Stimulated activated CD8-positive, alpha-beta memory T cell treated with anti-CD3 and anti-CD28 coated beads, Interleukin-12 subunit alpha, Interleukin-12 subunit beta, amount 100 ng/mL, for 24 hours (primary cell): ENCODE measurements around the gene CMTM4.

ENCODE experiments used
- DNase-seq: peaks from one replicate; pipeline ENCODE4 v3.0.0-alpha.2; 2020; ENCODE audit errors: extremely low read depth

The CMTM4 gene

DNA sequence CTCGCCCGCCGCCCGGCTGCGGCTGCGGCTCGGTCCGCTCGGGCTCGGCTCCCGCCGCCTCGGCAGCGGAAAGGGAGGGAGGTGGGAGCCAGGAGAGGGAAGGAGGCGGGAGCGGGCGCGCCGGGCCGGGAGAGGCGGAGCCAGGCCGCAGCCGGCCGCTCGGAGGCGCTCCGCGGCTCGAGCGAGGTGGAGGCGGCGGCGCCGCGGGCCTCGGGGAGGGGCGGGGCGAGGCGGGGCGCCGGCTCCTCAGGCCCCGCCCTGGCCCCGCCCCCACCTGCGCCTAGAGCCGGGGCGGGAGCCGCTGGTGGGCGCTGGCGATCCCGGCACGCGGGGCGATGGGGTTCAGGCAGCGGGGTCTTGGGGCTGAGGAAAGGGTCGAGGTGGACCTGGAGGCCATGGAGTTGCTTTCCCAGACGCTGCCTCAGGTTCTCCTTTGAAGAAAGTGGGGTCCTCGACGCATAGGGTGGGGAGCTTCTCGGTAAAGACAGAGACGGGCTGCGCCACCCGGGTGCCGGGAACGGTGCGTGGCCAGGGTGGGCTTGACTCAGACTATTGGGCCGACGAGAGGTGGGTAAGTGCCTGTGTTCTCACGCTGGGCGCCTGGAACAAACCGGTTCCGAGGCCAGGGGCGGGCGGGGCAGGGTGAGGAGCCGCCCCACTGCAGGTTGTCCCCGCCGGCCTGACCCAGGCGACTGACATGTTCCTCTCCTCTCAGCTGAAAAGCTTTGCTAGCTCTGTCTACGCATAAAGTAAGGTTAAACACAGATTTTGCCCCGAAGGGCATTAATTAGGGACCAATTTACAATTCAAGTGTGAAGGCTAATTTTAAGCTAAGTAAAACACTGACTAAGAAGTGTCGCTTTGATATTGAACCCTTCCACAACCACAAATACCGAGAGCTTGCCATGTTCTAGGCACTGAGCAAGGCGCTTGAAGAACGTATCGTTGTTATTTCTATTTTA is at the start of gene CMTM4:
CMTM4 (minus strand) TSS at position 75 of the 962 bp plus-strand sequence. CDS start 218 bp downstream, outside the sequence.
- peak; percentile 44 for DNase-seq

- DNase-seq, result no peak
Observed at GRCh38 chr16:66746048-66746447, 49.5 kb upstream of the CMTM4 start.

- DNase-seq, result no peak
Observed at GRCh38 chr16:66741950-66742808, 45.6 kb upstream of the CMTM4 start.

DNA sequence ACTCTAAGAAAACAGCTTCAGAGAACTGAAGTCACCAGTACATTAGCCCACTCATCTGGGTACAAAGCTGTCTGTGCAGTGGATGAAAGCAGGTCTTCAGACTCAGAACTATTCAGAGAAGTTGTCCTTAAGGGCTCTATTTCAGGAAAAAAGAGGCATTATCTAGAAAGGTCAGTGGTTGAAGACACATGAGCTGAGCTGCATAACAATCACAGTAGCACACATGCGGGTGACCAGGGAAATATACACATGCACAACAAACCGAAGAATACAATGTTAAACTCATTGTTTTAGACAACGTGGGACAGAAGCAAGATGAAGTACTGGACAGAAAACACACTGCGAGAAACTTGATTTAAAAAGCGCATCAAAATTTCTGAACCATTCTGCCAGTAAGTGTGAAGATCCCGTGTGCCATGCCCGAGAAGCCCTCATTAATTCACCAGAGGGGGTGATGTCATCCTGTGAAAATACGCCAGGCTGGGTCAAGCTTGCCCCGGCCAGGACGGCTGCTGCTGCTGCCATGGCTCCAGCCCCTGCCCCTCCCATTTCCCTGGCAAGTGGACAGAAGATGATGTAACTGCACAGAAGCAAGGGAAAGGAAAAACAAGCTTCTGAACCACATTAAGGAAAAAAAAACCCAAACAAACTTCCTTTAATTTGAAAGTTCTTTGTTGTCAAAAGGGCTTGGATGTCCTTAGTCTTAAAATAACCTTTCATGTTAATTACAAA is 44.8 kb upstream of the CMTM4 start:
- no peak for DNase-seq

- no peak for DNase-seq
Observed at GRCh38 chr16:66740533-66740932, 44.0 kb upstream of the CMTM4 start.

DNA sequence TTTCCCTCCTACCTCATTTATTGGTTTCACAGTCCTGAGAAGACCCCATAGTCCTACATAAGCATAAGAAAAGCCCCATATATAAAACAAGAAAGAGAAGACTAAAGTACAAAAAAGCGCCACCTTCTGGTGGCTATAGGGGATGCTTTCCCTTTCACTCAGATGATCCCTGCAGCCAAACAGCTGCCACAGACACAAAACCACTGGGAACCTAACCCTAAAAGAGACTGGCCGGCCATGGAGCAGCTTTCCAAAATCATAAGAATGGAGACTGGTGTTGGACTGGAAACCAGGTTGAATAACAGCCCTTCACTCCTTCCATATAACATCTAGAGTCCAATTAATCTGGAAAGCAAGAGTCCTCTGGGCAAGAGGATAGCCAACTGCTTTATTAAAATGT is 43.5 kb upstream of the CMTM4 start:
- no peak for DNase-seq

DNA sequence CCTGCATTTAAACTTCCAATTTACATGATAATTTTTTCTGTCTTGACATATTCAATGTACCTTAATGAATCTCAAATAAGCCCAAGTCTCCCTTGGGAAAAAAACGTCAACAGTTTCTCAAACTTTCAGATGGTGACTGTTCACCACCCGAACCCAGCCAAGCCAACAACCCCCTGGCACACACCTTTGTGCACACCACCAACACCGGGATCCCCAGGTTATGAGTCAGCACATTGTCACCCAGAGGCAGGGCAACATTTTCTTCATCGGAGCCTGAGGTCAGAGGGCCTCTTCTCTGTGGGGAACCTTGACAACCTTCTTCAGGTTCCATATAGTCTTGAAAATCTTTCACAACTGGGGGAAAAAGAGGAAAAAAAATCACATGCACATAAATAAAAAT is 39.3 kb upstream of the CMTM4 start:
- no peak for DNase-seq

DNA sequence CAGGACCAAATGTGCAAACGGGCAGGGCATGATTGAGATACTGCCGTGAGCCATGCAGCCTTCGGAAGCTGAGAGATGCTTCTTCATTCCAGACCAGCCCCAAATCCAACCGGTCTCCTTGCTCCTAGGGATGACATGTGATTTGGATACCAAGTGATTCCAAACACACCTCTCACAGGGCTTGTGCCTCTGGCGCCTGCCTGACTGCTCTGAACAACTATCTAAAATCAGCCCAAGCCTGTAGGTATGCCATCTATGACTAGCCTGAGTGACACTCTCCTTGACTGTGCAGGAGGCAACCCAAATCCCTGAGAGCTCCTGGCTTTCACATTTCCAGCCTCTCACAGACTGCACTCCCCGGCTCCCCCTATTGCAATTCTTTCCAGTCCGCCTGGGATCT is 34.6 kb upstream of the CMTM4 start:
- DNase-seq, result no peak

GRCh38 chr16:66728804-66729203 is 32.3 kb upstream of the CMTM4 start:
- no peak for DNase-seq

DNA sequence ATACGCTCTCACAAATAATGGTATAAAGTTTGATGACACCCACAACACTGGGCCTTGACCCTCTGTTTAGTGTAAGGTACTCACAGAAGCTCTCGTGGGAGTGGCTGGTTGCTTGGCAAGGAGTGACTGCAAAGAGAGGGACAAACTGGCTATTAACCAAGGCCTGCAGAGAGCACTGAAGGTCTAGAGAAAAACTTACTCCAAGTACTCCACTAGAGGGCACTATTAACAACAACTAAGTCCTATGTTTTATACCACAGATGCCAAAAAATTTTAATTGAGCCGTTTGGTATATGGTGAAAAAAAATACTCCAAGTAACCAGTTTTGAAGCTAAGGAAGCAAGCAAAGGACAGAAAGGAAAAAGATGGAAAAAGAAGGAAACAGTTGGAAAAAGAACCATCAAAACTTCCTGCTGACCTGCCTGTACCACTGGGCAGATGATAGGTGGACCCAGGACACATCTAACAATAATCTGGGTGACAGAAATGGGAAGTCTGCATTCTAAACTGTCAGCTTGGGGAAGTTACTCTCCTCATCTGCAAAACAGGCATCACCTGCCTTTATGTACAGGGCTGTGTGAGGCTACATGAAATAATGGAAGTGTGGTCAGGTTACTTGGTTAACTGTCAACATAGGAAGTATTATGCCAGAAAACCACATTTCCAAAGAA is 31.7 kb upstream of the CMTM4 start:
- DNase-seq, result no peak

DNA sequence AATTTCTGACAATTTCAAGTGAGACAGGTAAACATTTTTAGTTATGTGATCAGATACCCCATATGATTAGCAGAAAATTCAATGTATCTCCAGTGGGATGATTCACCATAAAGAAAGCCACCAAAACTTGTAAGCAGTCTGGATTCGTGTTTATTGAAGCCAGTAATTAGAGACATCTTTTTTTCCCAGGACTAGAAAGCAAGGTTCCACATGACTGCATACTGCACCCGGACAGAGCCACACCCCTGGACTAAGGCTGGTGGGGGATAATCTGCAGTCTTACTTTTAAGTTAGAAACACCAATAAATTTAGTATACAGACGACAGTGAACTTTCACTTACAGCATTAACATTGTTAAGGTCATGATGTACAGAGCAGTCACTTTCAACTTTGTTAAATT is 24.2 kb upstream of the CMTM4 start:
- no peak for DNase-seq

- DNase-seq, result no peak
Observed at GRCh38 chr16:66719246-66719645, 22.7 kb upstream of the CMTM4 start.

GRCh38 chr16:66717776-66718175 is 21.2 kb upstream of the CMTM4 start:
- no peak for DNase-seq

GRCh38 chr16:66717112-66717675 is 20.7 kb upstream of the CMTM4 start:
- DNase-seq, result no peak

DNA sequence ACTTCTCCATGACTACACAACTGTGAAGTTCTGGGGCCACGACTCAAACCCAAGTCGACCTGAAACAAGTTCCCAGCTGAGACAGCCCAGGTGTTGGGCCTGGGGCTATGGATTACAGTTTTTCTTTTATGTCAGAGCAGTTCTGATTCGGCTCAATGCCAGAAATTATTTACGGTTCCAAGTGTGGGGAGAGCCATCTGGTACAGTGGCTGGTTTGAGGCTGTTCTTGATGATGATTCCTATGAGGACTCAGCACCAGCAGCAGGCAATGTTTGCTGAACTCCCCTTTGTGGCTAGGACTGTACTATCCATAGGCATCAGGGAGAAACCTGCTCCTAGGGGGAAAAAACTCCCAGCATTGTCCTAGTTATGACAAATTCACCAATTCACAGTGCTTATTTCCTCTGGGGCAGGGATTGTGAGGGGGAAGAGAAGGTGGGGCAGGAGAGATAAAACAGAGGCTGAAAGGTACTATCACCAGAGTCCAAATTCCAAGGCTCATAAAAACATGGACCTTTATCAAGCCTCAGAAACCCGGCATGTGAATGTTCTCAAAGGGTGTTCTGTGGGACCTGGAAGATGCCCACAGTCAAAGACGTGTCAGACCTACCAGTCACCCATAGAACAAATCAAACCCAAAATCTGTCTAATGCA is 18.2 kb upstream of the CMTM4 start:
- no peak for DNase-seq

GRCh38 chr16:66714062-66714461 is 17.5 kb upstream of the CMTM4 start:
- DNase-seq, result no peak

DNA sequence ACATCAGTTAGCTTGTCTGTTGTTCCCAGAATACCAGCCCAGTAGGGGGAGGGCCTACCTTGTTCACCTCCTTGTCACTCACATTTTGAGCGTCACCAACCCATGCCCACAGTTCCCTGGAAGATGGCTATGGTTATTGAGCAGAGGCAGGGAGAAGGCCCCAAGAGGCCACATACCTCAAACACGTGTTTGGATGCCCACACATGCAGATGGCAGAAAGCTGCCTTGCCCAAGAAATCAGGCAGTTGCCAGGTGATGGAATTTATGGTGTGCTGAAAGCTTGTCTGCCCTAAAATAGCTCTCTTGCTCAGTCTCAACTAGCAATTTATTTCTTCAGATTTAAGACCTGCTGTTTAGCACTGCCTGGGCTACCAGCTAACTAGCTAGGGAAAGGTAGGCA is 16.5 kb upstream of the CMTM4 start:
- no peak for DNase-seq

DNA sequence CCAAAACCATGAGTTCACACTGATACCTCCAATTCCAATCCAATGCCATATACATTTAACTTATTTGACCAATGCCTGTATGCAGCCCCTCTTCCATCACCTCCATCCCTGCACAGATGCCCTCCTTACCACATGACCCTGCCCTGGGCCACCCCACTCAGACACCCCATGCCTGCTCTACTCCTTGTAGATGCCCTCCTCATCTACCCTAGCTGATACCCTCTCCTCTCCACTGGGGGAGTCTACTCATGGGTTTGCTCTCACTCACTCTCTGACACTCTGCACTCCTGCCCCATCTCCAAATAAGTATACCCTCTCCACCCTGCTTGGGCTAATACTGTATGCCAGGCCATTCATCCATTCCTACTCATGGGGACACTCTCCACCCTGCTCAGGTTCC is 16.0 kb upstream of the CMTM4 start:
- DNase-seq, result no peak

- no peak for DNase-seq
Observed at GRCh38 chr16:66711581-66711980, 15.0 kb upstream of the CMTM4 start.

- no peak for DNase-seq
Observed at GRCh38 chr16:66706506-66706880, 9.9 kb upstream of the CMTM4 start.
